K562 (cell line): ENCODE results near the gene MFSD8. TPM values are rescaled to one million over a fixed set of nuclear protein-coding genes. Genes with fewer than 3 reads are reported as not detected.
A peak's percentile ranks its signal among the peaks of the same experiment; 100 is the strongest.

ENCODE experiments used
- ATAC-seq: fragments of 200-7000 bp; cut with Tn5 transposase; 3 replicates; pipeline ENCODE4 v1.9.1; 2020; ENCODE audit warnings: moderate library complexity
- Bru-seq: library from RNA; stranded (reverse); fragments of 400-500 nt; gene quantifications from one replicate; lab custom pipeline; 2021; lab: Mats Ljungman, UMichigan
- BruChase-seq, 2 experiments: library from RNA; stranded (reverse); fragments of 400-500 nt; gene quantifications; one replicate each; lab custom pipeline; 2021; lab: Mats Ljungman, UMichigan
- BruUV-seq: library from RNA; stranded (reverse); fragments of 400-500 nt; replicated peaks from 2 replicates; lab custom pipeline; 2021; lab: Mats Ljungman, UMichigan
- CTCF ChIA-PET: fragments of 300-600 bp; formaldehyde crosslinking; extraction: SDS; loops from one replicate; lab custom pipeline; 2021; ENCODE audit warnings: low intra/inter-chr PET ratio; lab: Yijun Ruan, JAX
- POLR2A ChIA-PET: fragments of 300-600, 350-650 bp; sonication (Branson Sonifier 250); formaldehyde crosslinking; extraction: SDS; loops from one replicate; lab custom pipeline; 2021; ENCODE audit warnings: antibody characterized with exemption, inconsistent platforms; lab: Yijun Ruan, JAX
- DNase-seq, 4 experiments: peaks; one replicate each; pipeline versions ENCODE4 v3.0.0 to v3.0.0-alpha.2; 2011 to 2018; ENCODE audit warnings: low spot score in 3 of 4, mixed read lengths in 3 of 4; ENCODE audit errors: extremely low read depth in 1 of 4
- FAIRE-seq: peaks from 2 replicates; lab custom pipeline; 2011; peaks lifted over from hg19 to GRCh38; lab: Jason Lieb, UNC
- H2AFZ ChIP-seq: 2 replicates; pipeline ENCODE4 v1.6.0; 2011; ENCODE audit warnings: low read depth, low read length, control low read depth, inconsistent platforms
- H3K27ac ChIP-seq: fragments of 200-600 bp; 3 replicates; pipeline ENCODE4 v1.8.0; 2011; ENCODE audit warnings: low read depth, mild to moderate bottlenecking, control low read depth, inconsistent platforms, low read length, moderate library complexity, mixed read lengths; ENCODE audit errors: extremely low read depth
- H3K27me3 ChIP-seq, 2 experiments: fragments of 300-600 bp in 1 of 2; 2 replicates in 1 of 2; 3 replicates in 1 of 2; pipeline versions ENCODE4 v1.6.0 to v1.8.0; 2011; ENCODE audit warnings: inconsistent platforms in 2 of 2, low read length in 2 of 2, mild to moderate bottlenecking in 1 of 2, mixed read lengths in 1 of 2, moderate library complexity in 1 of 2; ENCODE audit not compliant: control insufficient read depth in 2 of 2, insufficient read depth in 2 of 2
- H3K36me3 ChIP-seq: fragments of 300-600 bp; 3 replicates; pipeline ENCODE4 v1.8.0; 2011; ENCODE audit warnings: mild to moderate bottlenecking, low read length, inconsistent platforms; ENCODE audit not compliant: control insufficient read depth, insufficient read depth
- H3K4me1 ChIP-seq, 2 experiments: fragments of 200-600 bp in 1 of 2; replicated peaks in 1 of 2; 2 replicates in 1 of 2; 3 replicates in 1 of 2; pipeline versions ENCODE4 v1.5.1 to v1.8.0; 2011; ENCODE audit warnings: inconsistent platforms in 2 of 2, low read length in 2 of 2, mild to moderate bottlenecking in 1 of 2, mixed read lengths in 1 of 2, moderate library complexity in 1 of 2; ENCODE audit not compliant: control insufficient read depth in 2 of 2, insufficient read depth in 2 of 2
- H3K4me2 ChIP-seq: 2 replicates; pipeline ENCODE4 v1.6.1; 2011; ENCODE audit warnings: low read length, control low read depth, inconsistent platforms, mixed read lengths; ENCODE audit not compliant: insufficient read depth
- H3K4me3 ChIP-seq: fragments of 200-600 bp; sonication (generic), shearing (Covaris generic); 2 replicates; pipeline ENCODE4 v1.5.1; 2016; ENCODE audit warnings: control low read depth, inconsistent platforms
- H3K79me2 ChIP-seq: fragments of 200-600 bp; 3 replicates; pipeline ENCODE4 v1.8.0; 2011; ENCODE audit warnings: low read length, inconsistent platforms; ENCODE audit not compliant: control insufficient read depth, insufficient read depth
- H3K9ac ChIP-seq, 2 experiments: 2 replicates each; pipeline versions ENCODE4 v1.6.0 to v1.6.1; 2011; ENCODE audit warnings: low read depth in 2 of 2, low read length in 2 of 2, control low read depth in 1 of 2, inconsistent platforms in 1 of 2, mild to moderate bottlenecking in 1 of 2, mixed read lengths in 1 of 2; ENCODE audit not compliant: insufficient read depth in 1 of 2
- H3K9me1 ChIP-seq: one replicate; pipeline ENCODE4 v1.6.0; 2011; ENCODE audit warnings: inconsistent platforms, mild to moderate bottlenecking, low read length, moderate library complexity; ENCODE audit not compliant: control insufficient read depth, insufficient read depth
- H3K9me3 ChIP-seq: replicated peaks from 2 replicates; pipeline ENCODE4 v1.5.1; 2011; ENCODE audit warnings: low read depth, low read length, inconsistent platforms; ENCODE audit not compliant: control insufficient read depth, insufficient read depth
- H4K20me1 ChIP-seq: replicated peaks from 2 replicates; pipeline ENCODE4 v1.6.1; 2011; ENCODE audit warnings: low read length, inconsistent platforms, mixed read lengths; ENCODE audit not compliant: control insufficient read depth, insufficient read depth
- ARHGAP35 ChIP-seq: fragments of 450-650 bp; IDR thresholded peaks from 2 replicates; pipeline ENCODE4 v1.6.1; 2018; ENCODE audit not compliant: partially characterized antibody
- BCOR ChIP-seq: fragments of 450-650 bp; IDR thresholded peaks from 2 replicates; pipeline ENCODE4 v1.6.1; 2016
- BHLHE40 ChIP-seq: IDR thresholded peaks from 2 replicates; pipeline ENCODE4 v1.6.1; 2011; ENCODE audit warnings: low read length, improper control_type of control experiment
- ELF2 ChIP-seq: fragments of 250-450 bp; sonication (Bioruptor Pico); IDR thresholded peaks from 2 replicates; pipeline ENCODE4 v1.5.0; 2021; ENCODE audit warnings: mild to moderate bottlenecking
- ERF ChIP-seq: fragments of 450-650 bp; formaldehyde crosslinking; IDR thresholded peaks from 2 replicates; pipeline ENCODE4 v1.4.0; 2020; ENCODE audit warnings: mild to moderate bottlenecking, mixed read lengths
- HCFC1 ChIP-seq: IDR thresholded peaks from 2 replicates; pipeline ENCODE4 v1.6.1; 2012; ENCODE audit warnings: low read depth, low read length, improper control_type of control experiment
- HNRNPLL ChIP-seq: fragments of 200-400 bp; formaldehyde crosslinking; IDR thresholded peaks from 2 replicates; pipeline ENCODE4 v1.6.1; 2017; ENCODE audit warnings: low read length, low read depth, mild to moderate bottlenecking; ENCODE audit not compliant: poor library complexity, severe bottlenecking
- KLF10 ChIP-seq: fragments of 250-450 bp; sonication (Bioruptor Pico); IDR thresholded peaks from 2 replicates; pipeline ENCODE4 v1.6.1; 2021; ENCODE audit warnings: matching md5 sums
- MAX ChIP-seq: sonication (generic); formaldehyde crosslinking; IDR thresholded peaks from 2 replicates; pipeline ENCODE4 v1.9.0; 2022; ENCODE audit warnings: mild to moderate bottlenecking, missing genetic modification reagents
- MBD2 ChIP-seq: sonication (generic); IDR thresholded peaks from 2 replicates; pipeline ENCODE4 v1.6.1; 2016; ENCODE audit warnings: low read depth, borderline replicate concordance
- NCOA1 ChIP-seq: fragments of 450-650 bp; IDR thresholded peaks from 2 replicates; pipeline ENCODE4 v1.6.1; 2016; ENCODE audit warnings: low read depth
- OTX1 ChIP-seq: fragments of 450-650 bp; formaldehyde crosslinking; IDR thresholded peaks from 2 replicates; pipeline ENCODE4 v1.4.0; 2022; ENCODE audit warnings: mild to moderate bottlenecking
- SP1 ChIP-seq: sonication (generic); formaldehyde crosslinking; IDR thresholded peaks from 2 replicates; pipeline ENCODE4 v1.8.1; 2022; ENCODE audit warnings: mild to moderate bottlenecking, missing genetic modification reagents
- SRSF1 ChIP-seq: fragments of 200-400 bp; formaldehyde crosslinking; IDR thresholded peaks from 2 replicates; pipeline ENCODE4 v1.6.1; 2017; ENCODE audit warnings: mild to moderate bottlenecking, low read depth, low read length, moderate library complexity
- TCF7L2 ChIP-seq: fragments of 150-350 bp; IDR thresholded peaks from 2 replicates; pipeline ENCODE4 v1.6.1; 2016; ENCODE audit warnings: low read depth, mild to moderate bottlenecking, low read length, moderate library complexity
- ZNF121 ChIP-seq: sonication (generic); formaldehyde crosslinking; conservative IDR thresholded peaks from 2 replicates; pipeline ENCODE4 v1.8.0; 2022; ENCODE audit warnings: missing genetic modification reagents
- ZNF175 ChIP-seq: fragments of 200-800 bp; sonication (Bioruptor generic); IDR thresholded peaks from 2 replicates; pipeline ENCODE4 v1.6.1; 2016; ENCODE audit warnings: low read depth, mild to moderate bottlenecking, missing genetic modification characterization, missing compliant biosample characterization
- ZNF3 ChIP-seq: fragments of 250-450 bp; sonication (Bioruptor Pico); IDR thresholded peaks from 2 replicates; pipeline ENCODE4 v1.5.0; 2021; ENCODE audit warnings: mild to moderate bottlenecking, moderate library complexity
- WGBS: fragments of 100-300 bp; shearing (Covaris generic); methylation state at CpG from one replicate; pipeline ENCODE4 v1.1.6; 2016; ENCODE audit warnings: low coverage, mixed read lengths; ENCODE audit not compliant: insufficient coverage; ENCODE audit errors: missing lambda C conversion rate; 5-methylcytosine and 5-hydroxymethylcytosine counted together
- in situ Hi-C: fragments of 300-500 bp; cut with MboI; formaldehyde crosslinking; loops from 4 replicates; pipeline ENCODE4 v1.15.0; 2018; ENCODE audit warnings: inconsistent platforms, mixed read lengths
- intact Hi-C: fragments of 100-400 bp; cut with micrococcal nuclease; formaldehyde crosslinking; loops from 2 replicates; pipeline ENCODE4 v1.14.2; 2022
- long read RNA-seq, 3 experiments: library from polyadenylated mRNA in 2 of 3; library from RNA in 1 of 3; unstranded in 2 of 3; stranded (forward) in 1 of 3; transcript quantifications; one replicate each; pipeline ENCODE4 v2.0.0, GENCODE V29; 2019 to 2022
- polyA minus RNA-seq, 3 experiments: library from RNA; depleted of rRNA, polyadenylated mRNA; stranded (reverse); fragments of >200 nt; gene quantifications; 2 replicates each; pipeline ENCODE4 v1.2.3, GENCODE V29; 2011
- polyA plus RNA-seq, 8 experiments: library from polyadenylated mRNA; depleted of rRNA in 4 of 8; stranded (reverse) in 5 of 8; unstranded in 3 of 8; fragments of >200 nt; fragmentation: Nextera tagmentation in 2 of 8; fragmentation: Illumina TruSeq in 1 of 8; extraction: Ambion mirVana in 2 of 8; extraction: Trizol in 1 of 8; gene quantifications; 2 replicates each; pipeline versions ENCODE4 v1.2.1 to v1.2.3, GENCODE V29; 2011 to 2014; ENCODE audit warnings: inconsistent platforms in 1 of 8, missing spikeins in 1 of 8
- total RNA-seq, 7 experiments: library from RNA; depleted of rRNA in 6 of 7; stranded (reverse); fragments of >200 nt in 6 of 7; fragmentation: Illumina TruSeq in 2 of 7; extraction: Trizol in 2 of 7; gene quantifications; 2 replicates each; pipeline versions ENCODE4 v1.2.1 to v1.2.3, GENCODE V29; 2011 to 2021; ENCODE audit warnings: low replicate concordance in 1 of 7

MFSD8 gene
- total RNA-seq (2011; cell fraction: chromatin; rRNA removed; ENCODE audit: low replicate concordance), result 70.1 and 143 TPM in 2 replicates
- 30.9 and 40.9 TPM in 2 replicates for total RNA-seq (2011; cell fraction: nucleolus; rRNA removed)
- 60.1 and 88.7 TPM in 2 replicates for total RNA-seq (2011; cell fraction: nucleoplasm; rRNA removed)
- 7.0 and 14.2 TPM in 2 replicates for total RNA-seq (2014; rRNA removed)
- 20.9 and 24.0 TPM in 2 replicates for total RNA-seq (2014; rRNA removed; fragmentation: Illumina TruSeq; extraction: Trizol)
- total RNA-seq (2015; rRNA removed; fragmentation: Illumina TruSeq; extraction: Trizol), result 16.5 and 18.7 TPM in 2 replicates
- total RNA-seq (2021), result 16.2 and 17.8 TPM in 2 replicates
- polyA plus RNA-seq (2011; rRNA removed), result 24.8 and 27.2 TPM in 2 replicates
- polyA plus RNA-seq (2011; cell fraction: cytosol; rRNA removed), result 5.3 and 11.6 TPM in 2 replicates
- 30.1 and 48.0 TPM in 2 replicates for polyA plus RNA-seq (2011; cell fraction: nucleus; rRNA removed)
- polyA plus RNA-seq (2012), result 7.0 and 10.0 TPM in 2 replicates
- 11.5 and 11.9 TPM in 2 replicates for polyA plus RNA-seq (2014; fragmentation: Illumina TruSeq; extraction: Trizol)
- 10 to 100 TPM; 25.2 to 25.4 TPM for polyA plus RNA-seq (2014; fragmentation: Nextera tagmentation; extraction: Ambion mirVana)
- 13.4 and 16.6 TPM in 2 replicates for polyA plus RNA-seq (2014; rRNA removed)
- polyA minus RNA-seq (2011; rRNA and poly(A)+ RNA removed), result 42.3 and 46.5 TPM in 2 replicates
- 7.5 and 12.7 TPM in 2 replicates for polyA minus RNA-seq (2011; cell fraction: cytosol; rRNA and poly(A)+ RNA removed)
- polyA minus RNA-seq (2011; cell fraction: nucleus; rRNA and poly(A)+ RNA removed), result 26.8 and 36.1 TPM in 2 replicates
- Bru-seq, nascent RNA, result percentile 74 among the genes with signal in this experiment
- BruChase-seq, experiment 1, labeled RNA remaining after a 2-hour chase, result percentile 82 among the genes with signal in this experiment
- percentile 79 among the genes with signal in this experiment for BruChase-seq, experiment 2, labeled RNA remaining after a 6-hour chase
- long read RNA-seq, experiment 1, full-length matches to known transcripts, result 14 of 42 reads
- long read RNA-seq, experiment 1, partial matches to known transcripts, result 5 of 42 reads
- long read RNA-seq, experiment 1, other reads (novel, unspliced or antisense), result 23 of 42 reads
- long read RNA-seq, experiment 2, full-length matches to known transcripts, result 2 of 8 reads
- long read RNA-seq, experiment 2, partial matches to known transcripts, result 2 of 8 reads
- long read RNA-seq, experiment 2, other reads (novel, unspliced or antisense), result 4 of 8 reads
- long read RNA-seq, experiment 3, full-length matches to known transcripts, result 7 of 12 reads
- long read RNA-seq, experiment 3, partial matches to known transcripts, result 1 of 12 reads
- long read RNA-seq, experiment 3, other reads (novel, unspliced or antisense), result 4 of 12 reads

- CTCF ChIA-PET, result interaction anchor here (0.6 kb wide), 1 partner anchor 1470 kb away, joined by 3 read pairs; no protein-coding TSS in a partner anchor
- H3K4me2 ChIP-seq, result peak within 1 kb of the TSS; percentile 81
- POLR2A ChIA-PET, result interaction anchor here (0.6 to 1.4 kb wide), 19 partner anchors 8 to 324 kb away, joined by 3 to 11 read pairs (median 4); partner anchors contain the start of genes LARP1B and PLK4
- no peaks in the 10 kb centered on the region for H4K20me1 ChIP-seq
- peak; percentile 95 for FAIRE-seq
- in situ Hi-C loops, result no loop called here
- H3K27me3 ChIP-seq, result no peaks in the 10 kb centered on the region
- peak; percentile 93 for ATAC-seq
- intact Hi-C loops, result loop anchor here (1.0 to 5.0 kb wide), 4 partner anchors 84 to 358 kb away; partner anchors contain the start of genes HSPA4L, LARP1B and PLK4
- peak within 1 kb of the TSS; percentile 99 for H2AFZ ChIP-seq
- TSS peak; percentile 73 for BruUV-seq
- peak within 1 kb of the TSS; percentile 80 for H3K27ac ChIP-seq
- H3K4me3 ChIP-seq, result peak within 1 kb of the TSS; percentile 59
- no peaks in the 10 kb centered on the region for H3K9me3 ChIP-seq
- H3K36me3 ChIP-seq, result peaks cover 21% of the 10 kb centered on the region
- H3K9ac ChIP-seq, result peak within 1 kb of the TSS; percentile 87 to 100
- no peaks in the 10 kb centered on the region for H3K9me1 ChIP-seq
- under 1% methylated on average over 59 of the region's 69 CpGs for WGBS
- peaks cover 13 to 31% of the 10 kb centered on the region in 2 experiments for H3K4me1 ChIP-seq
- DNase-seq, result peak; percentile 92 to 100 (median 94)
- H3K79me2 ChIP-seq, result peaks cover 84% of the 10 kb centered on the region
- TF ChIP-seq ERF (CRISPR knock-in tag) (0 out of 2 replicates have a peak, but pooled peaks have one; percentile 22), BCOR (0 out of 2 replicates have a peak, but pooled peaks have one; percentile 35), HNRNPLL (peak; percentile 79), KLF10 (no peak), ZNF3 (no peak), ARHGAP35 (peak; percentile 89), SP1 (CRISPR knock-in tag) (peak; percentile 83), MAX (CRISPR knock-in tag) (peak; percentile 96), ZNF121 (CRISPR knock-in tag) (no peak), OTX1 (CRISPR knock-in tag) (0 out of 2 replicates have a peak, but pooled peaks have one; percentile 29), MBD2 (0 out of 2 replicates have a peak, but pooled peaks have one; percentile 9), HCFC1 (no peak; the same call in none of the 2 replicates), TCF7L2 (no peak), NCOA1 (peak; percentile 57), ELF2 (CRISPR knock-in tag) (no peak), SRSF1 (no peak), ZNF175 (CRISPR knock-in tag) (no peak), BHLHE40 (peak; percentile 96)
Observed at GRCh38 chr4:127965062-127965802, at the start of gene MFSD8, which contains the start of gene ABHD18. Gene MFSD8, minus strand, starts transcription at chr4:127965173. Its CDS starts 40 bp downstream, at chr4:127965133. Gene ABHD18, plus strand, starts transcription at chr4:127965406. Its CDS starts 17,550 bp downstream, at chr4:127982956.
